OCI-LY3 (cell line): ENCODE data around the gene STAC2.

Source experiments
- H2AFZ ChIP-seq: fragments of 200-600, 300-600 bp; shearing (Covaris generic); 2 replicates; pipeline ENCODE4 v1.6.0; 2014; ENCODE audit warnings: antibody characterized with exemption, low read depth, low read length
- H3K27ac ChIP-seq: fragments of 200-600, 300-600 bp; sonication (generic); 2 replicates; pipeline ENCODE4 v1.5.1; 2014; ENCODE audit warnings: mild to moderate bottlenecking, low read length, moderate library complexity, mixed read lengths
- H3K27me3 ChIP-seq: fragments of 200-600, 300-600 bp; sonication (generic); 2 replicates; pipeline ENCODE4 v1.6.1; 2014; ENCODE audit warnings: low read depth, low read length, mixed read lengths
- H3K36me3 ChIP-seq: fragments of 200-600, 300-600 bp; sonication (generic); replicated peaks from 2 replicates; pipeline ENCODE3; 2014; ENCODE audit warnings: low read depth, low read length, mixed read lengths
- H3K4me1 ChIP-seq: fragments of 300-600, 200-600 bp; sonication (generic); 2 replicates; pipeline ENCODE4 v1.6.1; 2014; ENCODE audit warnings: low read length, mixed read lengths
- H3K4me2 ChIP-seq: fragments of 200-600, 300-600 bp; sonication (generic); 2 replicates; pipeline ENCODE4 v1.6.1; 2014; ENCODE audit warnings: low read length, mixed read lengths
- H3K4me3 ChIP-seq: fragments of 300-600, 200-600 bp; sonication (generic); 2 replicates; pipeline ENCODE4 v1.5.1; 2014; ENCODE audit warnings: antibody characterized with exemption, mild to moderate bottlenecking, low read length, moderate library complexity
- H3K79me2 ChIP-seq: fragments of 300-600, 200-600 bp; shearing (Covaris generic); 2 replicates; pipeline ENCODE4 v1.6.1; 2014; ENCODE audit warnings: mild to moderate bottlenecking, low read length, mixed read lengths
- H3K9ac ChIP-seq: fragments of 300-600, 200-600 bp; shearing (Covaris generic); 2 replicates; pipeline ENCODE4 v1.6.0; 2014; ENCODE audit warnings: mild to moderate bottlenecking, low read length, moderate library complexity
- H3K9me3 ChIP-seq: fragments of 200-600, 300-600 bp; shearing (Covaris generic); 2 replicates; pipeline ENCODE4 v1.6.1; 2014; ENCODE audit warnings: low read length, mixed read lengths; ENCODE audit not compliant: insufficient read depth
- H4K20me1 ChIP-seq: fragments of 200-600, 300-600 bp; sonication (generic); 2 replicates; pipeline ENCODE4 v1.6.1; 2016; ENCODE audit warnings: low read length, mixed read lengths; ENCODE audit not compliant: insufficient read depth
- CTCF ChIP-seq: fragments of 200-600, 300-600 bp; sonication (generic); IDR thresholded peaks from 2 replicates; pipeline ENCODE4 v1.5.1; 2014; ENCODE audit warnings: antibody characterized with exemption, low read length, low read depth
- EZH2phosphoT487 ChIP-seq: fragments of 200-600 bp; shearing (Covaris generic); IDR thresholded peaks from 2 replicates; pipeline ENCODE4 v1.6.1; 2018; ENCODE audit warnings: antibody characterized with exemption, mixed run types, low read depth

The STAC2 gene

GRCh38 chr17:39222866-39223834 is 2.6 kb downstream of the STAC2 start:
- Histone ChIP-seq H2AFZ (no peak overlapping the region), H3K9ac (no peak overlapping the region), H3K4me2 (no peak overlapping the region), H3K27ac (no peak overlapping the region), H3K4me1 (no peaks in the 10 kb centered on the region), H3K4me3 (no peak overlapping the region), H3K79me2 (no peaks in the 10 kb centered on the region), H3K36me3 (no peaks in the 10 kb centered on the region), H4K20me1 (no peaks in the 10 kb centered on the region), H3K9me3 (no peaks in the 10 kb centered on the region), H3K27me3 (peaks cover 10% of the 10 kb centered on the region)
- TF ChIP-seq CTCF (no peak), EZH2phosphoT487 (no peak)

- Histone ChIP-seq H3K79me2 (no peaks in the 10 kb centered on the region), H3K4me3 (no peak overlapping the region), H3K9ac (no peak overlapping the region), H3K27me3 (peaks cover 10% of the 10 kb centered on the region), H3K27ac (no peak overlapping the region), H3K9me3 (no peaks in the 10 kb centered on the region), H2AFZ (no peak overlapping the region), H4K20me1 (no peaks in the 10 kb centered on the region), H3K36me3 (no peaks in the 10 kb centered on the region), H3K4me1 (no peaks in the 10 kb centered on the region), H3K4me2 (no peak overlapping the region)
- TF ChIP-seq EZH2phosphoT487 (no peak), CTCF (no peak)
Measured at GRCh38 chr17:39222151-39222550, 3.6 kb downstream of the STAC2 start.

- H3K27me3 ChIP-seq = peaks cover 10% of the 10 kb centered on the region
- H3K4me3 ChIP-seq = no peak overlapping the region
- TF ChIP-seq CTCF (no peak), EZH2phosphoT487 (no peak)
- H3K36me3 ChIP-seq = no peaks in the 10 kb centered on the region
- no peaks in the 10 kb centered on the region for H3K4me1 ChIP-seq
- H2AFZ ChIP-seq = no peak overlapping the region
- H3K27ac ChIP-seq = no peak overlapping the region
- H3K9ac ChIP-seq = no peak overlapping the region
- H3K79me2 ChIP-seq = no peaks in the 10 kb centered on the region
- H3K9me3 ChIP-seq = no peaks in the 10 kb centered on the region
- no peak overlapping the region for H3K4me2 ChIP-seq
- no peaks in the 10 kb centered on the region for H4K20me1 ChIP-seq
Measured at GRCh38 chr17:39221572-39221971, 4.2 kb downstream of the STAC2 start.

GRCh38 chr17:39219647-39220154 is 6.0 kb downstream of the STAC2 start:
- Histone ChIP-seq H3K4me1 (no peaks in the 10 kb centered on the region), H3K79me2 (no peaks in the 10 kb centered on the region), H3K27ac (no peak overlapping the region), H3K27me3 (peaks cover 10% of the 10 kb centered on the region), H3K4me3 (no peak overlapping the region), H3K4me2 (no peak overlapping the region), H3K36me3 (no peaks in the 10 kb centered on the region), H3K9ac (no peak overlapping the region), H2AFZ (no peak overlapping the region), H4K20me1 (no peaks in the 10 kb centered on the region), H3K9me3 (no peaks in the 10 kb centered on the region)
- TF ChIP-seq CTCF (no peak), EZH2phosphoT487 (no peak)
